HG02884 (cell line): ENCODE results near the gene PNPLA7.

Source experiments
- ATAC-seq: cut with Tn5 transposase; IDR thresholded peaks from one replicate; pipeline ENCODE4 v1.9.1; 2021; ENCODE audit warnings: mild to moderate bottlenecking, moderate library complexity; ENCODE audit not compliant: unreplicated experiment

Gene PNPLA7

DNA sequence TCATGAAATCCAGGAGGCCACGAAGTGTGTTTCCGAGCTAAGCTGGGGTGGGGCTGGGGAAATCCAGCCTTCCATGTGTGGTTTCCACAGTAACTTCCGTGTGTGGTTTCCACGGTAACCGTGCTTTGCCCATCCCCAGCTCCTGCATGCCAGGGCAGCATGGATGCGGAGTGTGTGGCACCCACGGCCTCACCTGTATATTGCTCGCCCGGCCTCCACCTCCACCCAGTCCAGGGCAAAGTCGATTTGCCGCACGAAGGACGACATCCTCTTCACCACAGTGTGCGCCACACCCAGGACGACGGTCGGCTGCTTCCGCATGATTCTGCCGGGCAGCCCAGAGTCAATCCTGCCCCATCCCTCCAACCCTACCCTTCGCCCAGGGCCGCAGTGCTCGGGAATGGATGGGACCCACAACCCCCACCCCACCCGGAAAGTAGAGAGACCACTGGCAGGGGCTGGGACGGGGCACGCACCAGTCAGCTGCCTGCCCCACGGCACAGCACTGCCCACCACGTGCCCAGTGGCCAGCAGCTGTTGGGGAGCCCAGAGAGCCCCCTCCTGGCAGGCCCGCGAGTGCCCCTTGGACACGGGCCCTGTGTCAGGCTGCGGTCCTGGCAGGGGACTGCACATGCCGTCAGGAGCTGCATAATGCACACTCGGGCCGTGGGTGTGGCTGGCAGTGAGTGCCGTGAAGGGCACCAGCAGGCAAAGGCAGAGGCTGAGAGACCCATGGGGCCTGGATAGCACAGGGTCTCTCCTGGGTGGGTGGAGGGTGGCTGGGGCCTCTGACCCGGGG, 52.1 kb downstream of the PNPLA7 start:
- no peak for ATAC-seq

DNA sequence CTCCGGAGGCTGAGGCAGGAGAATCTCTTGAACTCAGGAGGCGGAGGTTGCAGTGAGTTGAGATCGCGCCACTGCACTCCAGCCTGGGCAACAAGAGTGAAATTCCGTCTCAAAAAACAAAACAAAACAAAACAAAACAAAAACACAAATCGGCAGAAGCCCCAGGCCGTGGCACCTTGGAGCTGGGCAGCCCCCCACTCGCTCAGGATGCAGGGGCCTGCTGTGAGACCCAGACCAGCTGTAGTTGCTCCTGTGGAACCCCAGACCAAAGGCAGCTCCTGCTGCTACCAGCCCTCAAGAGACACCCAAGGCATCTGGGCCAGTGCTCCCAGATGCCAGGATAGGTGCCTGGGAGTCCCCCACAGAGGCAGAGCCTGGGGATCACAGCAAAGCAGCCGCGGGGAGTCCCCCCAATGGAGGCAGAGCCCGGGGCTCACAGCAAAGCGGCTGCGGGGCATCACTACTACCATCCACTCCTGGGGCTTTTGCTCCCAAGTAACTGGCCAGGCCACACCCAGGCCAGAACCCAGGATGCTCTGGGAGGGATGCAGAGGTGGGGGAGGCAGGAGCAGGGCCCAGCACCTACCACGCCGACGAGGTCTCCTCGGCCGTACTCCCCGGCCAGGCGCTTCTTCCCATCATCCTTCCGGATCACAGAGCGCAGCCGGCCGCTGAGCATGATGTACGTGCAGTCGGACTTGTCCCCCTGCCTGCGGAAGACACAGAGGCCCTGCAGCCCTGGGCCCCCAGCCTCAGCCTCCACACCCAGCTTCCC, 53.4 kb downstream of the PNPLA7 start:
- no peak for ATAC-seq

DNA sequence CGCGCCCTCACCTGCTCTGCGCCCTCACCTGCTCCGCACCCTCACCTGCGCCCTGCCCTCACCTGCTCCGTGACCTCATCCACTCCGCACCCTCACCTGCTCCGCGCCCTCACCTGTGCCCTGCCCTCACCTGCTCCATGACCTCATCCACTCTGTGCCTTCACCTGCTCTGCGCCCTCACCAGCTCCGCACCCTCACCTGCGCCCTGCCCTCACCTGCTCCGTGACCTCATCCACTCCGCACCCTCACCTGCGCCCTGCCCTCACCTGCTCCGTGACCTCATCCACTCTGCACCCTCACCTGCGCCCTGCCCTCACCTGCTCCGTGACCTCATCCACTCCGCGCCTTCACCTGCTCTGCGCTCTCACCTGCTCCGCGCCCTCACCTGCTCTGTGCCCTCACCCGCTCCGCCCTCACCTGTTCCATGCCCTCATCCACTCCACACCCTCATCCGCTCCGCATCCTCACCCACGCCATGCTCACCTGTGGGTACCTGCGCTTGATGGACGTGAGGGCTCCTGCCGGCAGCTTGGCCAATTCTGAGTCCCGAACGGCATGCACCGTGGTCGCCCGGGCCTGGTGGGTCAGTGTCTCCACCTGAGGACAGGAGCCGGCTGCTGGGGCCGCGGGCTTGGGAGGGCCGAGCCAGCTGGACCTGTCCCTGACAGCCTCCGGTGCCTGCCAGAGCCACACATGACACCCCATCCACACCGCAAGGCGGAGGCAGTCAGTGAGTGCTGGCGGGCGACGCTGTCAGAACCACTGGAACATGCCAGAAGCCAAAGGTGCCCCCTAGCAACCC, 55.5 kb downstream of the PNPLA7 start:
- no peak for ATAC-seq

DNA sequence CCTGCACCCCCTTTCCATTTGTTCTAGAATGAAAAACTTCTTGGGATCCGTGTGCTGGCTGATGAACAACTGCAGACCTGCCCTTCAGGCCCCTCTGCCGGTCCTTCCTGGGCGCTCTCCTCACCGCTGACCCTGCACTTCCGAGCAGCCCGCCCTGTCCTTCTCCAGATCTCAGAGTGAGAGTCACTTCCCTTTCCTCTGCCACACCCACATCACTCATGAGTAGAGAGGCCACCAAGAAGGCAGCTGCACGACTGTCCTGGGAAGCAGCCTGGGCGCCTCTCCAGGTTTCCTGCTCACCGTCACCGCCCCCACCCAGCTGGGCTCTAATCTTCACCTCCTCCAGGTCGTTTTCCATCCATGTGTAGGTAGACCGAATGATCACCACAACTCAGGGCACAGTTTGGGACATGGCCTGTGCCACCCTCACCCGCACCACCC, 56.1 kb downstream of the PNPLA7 start:
- no peak for ATAC-seq

DNA sequence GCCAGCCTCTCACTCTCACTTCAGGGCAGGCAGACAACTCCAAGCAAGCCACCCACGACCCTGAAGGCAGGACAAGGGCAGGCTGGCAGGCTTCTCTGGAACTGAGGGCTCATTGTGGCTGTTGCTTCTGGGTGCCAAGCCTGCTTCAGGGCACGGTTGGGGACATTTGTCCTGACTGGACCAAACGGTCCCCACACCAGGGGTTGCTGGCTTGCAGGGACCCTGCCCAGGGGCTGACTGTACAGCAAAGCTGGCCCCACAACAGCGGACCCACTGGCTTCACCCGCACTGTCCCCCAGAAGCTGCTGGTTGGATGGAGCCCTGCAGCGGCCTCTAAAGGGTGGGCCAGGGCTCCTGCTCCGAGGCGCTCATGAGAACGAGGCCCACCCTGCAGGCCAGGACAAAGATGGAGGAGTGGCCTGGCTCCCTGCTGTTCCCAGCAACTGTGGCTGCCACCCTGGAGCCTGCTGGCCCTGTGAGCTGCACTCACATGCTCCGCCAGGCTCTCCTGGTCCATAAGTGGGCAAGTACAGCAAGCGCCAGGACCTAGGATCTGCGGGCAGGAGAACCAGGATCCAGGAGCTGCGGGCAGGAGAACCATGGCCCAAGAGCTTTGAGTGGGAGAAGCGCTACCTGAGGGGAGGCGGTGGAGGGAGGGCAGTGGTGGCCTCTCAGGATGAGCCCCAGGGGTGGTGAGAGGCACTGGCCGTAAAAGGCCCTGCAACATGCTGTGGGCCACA, 56.7 kb downstream of the PNPLA7 start:
- no peak for ATAC-seq

DNA sequence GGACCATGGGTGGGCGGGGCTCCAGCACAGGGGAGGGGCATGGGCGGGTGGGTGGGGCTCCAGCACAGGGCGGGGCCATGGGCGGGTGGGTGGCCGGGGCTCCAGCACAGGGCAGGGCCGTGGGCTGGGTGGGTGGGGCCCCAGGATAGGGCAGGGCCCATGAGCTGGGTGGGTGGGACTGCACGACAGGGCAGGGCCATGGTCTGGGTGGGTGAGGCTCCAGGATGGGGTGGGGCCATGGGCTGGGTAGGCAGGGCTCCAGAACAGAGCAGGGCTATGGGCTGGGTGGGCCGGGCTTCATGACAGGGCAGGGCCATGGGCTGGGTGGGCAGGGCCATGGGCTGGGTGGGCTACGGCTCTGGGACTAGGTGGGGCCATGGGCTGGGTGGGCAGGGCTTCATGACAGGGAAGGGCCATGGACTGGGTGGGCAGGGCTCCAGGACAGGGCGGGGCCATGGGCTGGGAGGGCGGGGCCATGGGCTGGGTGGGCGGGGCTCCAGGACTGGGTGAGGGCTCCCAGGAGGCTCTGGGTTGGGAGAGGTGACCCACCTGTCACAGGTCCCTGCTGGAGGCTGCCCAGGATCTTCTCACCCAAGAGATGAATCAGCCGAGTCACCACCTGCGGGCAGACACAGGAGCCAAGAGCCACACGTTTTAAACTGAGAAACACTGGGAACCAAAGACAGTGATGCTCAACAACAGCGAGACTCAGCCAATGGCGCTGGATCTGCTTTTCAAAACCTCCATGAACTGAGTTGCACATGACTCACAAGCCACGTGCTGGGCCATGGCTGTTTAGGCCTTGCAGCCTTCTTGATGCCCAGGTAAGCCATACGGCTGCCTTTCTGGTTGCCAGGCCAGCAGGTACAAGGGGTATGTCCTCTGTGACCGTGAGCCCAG, 57.5 kb downstream of the PNPLA7 start:
- ATAC-seq = no peak

- no peak for ATAC-seq
These were observed 58.3 kb downstream of the PNPLA7 start for GRCh38 chr9:137491735-137492432.

DNA sequence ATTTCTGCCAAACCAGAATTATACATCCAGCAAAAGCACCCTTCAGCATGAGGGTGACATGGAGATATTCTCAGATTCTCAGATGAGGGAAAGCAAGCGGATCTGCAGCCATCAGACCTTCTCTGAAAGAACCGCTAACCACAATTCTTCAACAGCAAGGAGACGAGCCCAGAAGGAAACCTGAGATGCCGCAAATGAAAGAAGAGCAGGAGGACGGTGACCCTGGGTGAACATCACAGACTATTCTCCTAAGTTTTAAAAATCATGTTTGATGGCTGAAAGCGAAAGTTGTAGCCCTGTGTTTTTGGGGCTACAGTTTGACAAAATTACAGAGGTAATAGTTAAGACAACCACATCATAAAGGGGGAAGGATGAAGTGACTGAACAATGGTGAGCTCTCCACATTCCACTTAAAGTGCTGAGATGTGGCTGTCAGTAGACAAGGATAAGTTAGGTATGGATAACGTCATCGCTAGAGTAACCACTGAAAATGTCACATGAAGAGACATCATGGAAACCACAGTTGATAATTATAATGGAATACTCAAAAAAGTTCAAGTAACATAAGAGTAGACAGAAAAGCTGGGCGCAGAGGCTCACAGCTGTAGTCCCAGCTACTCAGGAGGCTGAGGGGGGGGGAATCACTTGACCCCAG, 59.5 kb downstream of the PNPLA7 start:
- no peak for ATAC-seq

DNA sequence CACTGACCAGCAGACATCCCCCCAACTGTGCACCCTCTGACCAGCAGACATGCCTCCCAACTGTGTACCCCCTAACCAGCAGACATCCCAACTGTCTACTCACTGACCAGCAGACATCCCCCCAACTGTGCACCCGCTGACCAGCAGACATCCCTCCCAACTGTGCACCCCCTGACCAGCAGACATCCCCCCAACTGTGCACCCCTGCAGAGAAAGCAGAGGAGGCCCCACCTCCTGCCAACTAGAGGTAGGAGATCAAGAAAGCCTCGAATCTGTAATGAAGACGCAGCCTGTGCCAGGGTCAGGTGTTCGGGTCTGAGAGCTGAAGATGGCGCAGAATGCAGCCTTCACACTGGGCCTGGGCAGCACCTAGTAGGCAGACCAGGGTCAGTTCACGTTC, 61.3 kb downstream of the PNPLA7 start:
- ATAC-seq = no peak

DNA sequence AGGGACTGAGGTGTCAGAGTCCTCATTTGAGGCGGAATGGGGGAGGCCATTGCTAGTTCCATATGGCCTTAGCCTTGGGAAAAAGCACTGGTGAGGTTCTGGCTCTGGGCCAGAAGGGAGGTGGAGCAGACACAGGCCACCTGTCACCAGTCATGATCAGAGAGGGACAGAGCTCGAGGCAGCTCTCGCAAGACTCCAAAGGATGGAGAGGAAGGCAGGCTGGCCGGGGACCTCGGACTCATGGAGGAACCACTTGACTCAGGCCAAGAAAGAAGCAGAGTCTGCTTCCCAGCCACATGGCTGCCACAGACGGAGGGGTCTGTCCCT, 61.9 kb downstream of the PNPLA7 start:
- ATAC-seq = no peak

DNA sequence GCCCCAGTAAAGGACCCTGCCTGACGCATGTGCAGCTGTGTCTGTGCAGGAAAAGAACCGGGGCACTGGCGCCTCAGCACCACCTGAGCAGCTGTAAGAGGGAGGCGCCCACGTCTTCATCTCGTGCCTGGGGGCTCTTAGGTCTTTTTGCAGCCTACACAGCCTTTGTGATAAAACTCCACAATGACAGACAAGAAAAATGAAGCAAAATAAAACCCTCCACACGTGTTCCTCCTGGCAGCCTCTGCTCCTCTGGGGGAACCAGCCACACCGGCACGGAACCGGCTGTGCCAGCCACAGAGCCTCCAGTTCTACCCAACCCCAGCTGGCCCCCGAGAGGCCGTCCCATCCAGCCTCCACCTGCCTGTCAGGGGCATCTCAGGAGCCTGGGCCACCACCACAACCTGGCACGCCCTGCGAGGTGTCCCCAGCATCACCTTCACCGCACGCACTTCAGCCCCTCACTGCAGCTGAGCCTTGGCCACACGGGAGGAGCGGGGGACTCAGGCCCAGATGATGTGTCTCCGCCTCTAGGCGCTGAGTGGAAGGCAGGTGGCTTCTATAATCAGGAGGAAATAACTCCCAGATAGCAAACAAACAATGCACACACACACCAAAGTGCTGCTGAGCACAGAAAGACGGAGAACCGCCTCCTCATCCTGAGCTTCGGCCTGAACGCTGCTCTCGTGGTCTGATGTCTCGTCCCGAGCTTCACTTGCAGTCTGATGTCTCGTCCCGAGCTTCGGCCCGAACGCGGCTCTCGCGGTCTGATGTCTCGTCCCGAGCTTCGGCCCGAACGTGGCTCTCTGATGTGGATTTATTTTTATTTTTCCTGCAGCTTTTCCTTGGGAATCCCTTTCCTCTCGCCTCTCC, 62.5 kb downstream of the PNPLA7 start:
- ATAC-seq = no peak

- no peak for ATAC-seq
These were observed 63.4 kb downstream of the PNPLA7 start for GRCh38 chr9:137486545-137487453.

DNA sequence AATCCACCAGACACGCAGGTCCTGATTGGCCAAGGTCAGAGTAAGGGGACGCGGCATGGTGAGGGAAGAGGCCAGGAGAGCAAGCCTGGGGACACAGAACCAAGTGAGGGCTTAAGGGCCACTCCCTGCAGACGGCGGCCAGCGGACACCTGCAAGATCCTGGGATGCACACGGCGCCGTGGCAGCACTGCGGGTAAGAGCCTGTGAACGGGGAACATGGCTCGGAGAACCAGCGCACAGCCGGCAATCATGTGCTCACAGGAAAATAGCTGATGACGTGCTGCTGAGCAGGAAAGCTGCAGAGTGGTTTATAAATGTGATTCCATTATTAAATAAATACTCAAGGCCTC, 64.1 kb downstream of the PNPLA7 start:
- no peak for ATAC-seq

DNA sequence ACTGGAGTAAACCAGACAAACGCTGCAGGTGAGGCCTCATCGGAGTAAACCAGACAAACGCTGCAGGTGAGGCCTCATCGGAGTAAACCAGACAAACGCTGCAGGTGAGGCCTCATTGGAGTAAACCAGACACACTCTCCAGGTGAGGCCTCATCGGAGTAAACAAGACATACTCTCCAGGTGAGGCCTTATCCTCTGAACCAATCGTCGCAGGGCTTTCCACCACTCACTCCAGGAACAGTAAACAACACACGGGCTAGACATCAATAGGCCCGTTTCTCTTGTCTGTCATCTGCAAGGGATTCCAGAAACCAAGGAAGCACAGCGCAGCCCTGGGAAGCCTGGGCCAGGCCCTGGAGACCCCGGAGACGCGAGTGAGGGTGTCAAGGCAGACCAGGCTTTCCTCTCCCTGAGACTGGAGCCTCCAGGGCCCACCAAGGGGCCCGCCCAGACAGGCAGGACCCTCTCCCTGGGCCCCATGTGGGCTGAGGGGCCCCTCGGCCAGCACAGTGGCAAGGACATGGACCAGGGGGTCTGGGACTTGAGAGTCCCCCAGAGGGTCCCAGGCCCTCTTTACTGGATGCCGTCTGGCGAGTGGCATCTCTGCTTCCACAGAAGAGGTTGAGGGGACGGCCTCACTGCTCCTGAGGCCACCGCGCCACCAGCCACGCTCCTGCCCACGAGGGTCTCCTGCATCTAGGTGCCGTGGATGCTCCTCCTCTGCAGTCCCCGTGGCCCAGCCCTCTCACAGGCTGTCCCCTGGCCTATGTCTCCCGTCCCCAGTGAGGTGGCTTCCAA, 64.7 kb downstream of the PNPLA7 start:
- no peak for ATAC-seq

- ATAC-seq = no peak
These were observed 65.5 kb downstream of the PNPLA7 start for GRCh38 chr9:137484551-137485315.
